ENCODE results near the gene HOXC9. TPM values are rescaled to one million over a fixed set of nuclear protein-coding genes. Genes with fewer than 3 reads are reported as not detected.
A peak's percentile ranks its signal among the peaks of the same experiment; 100 is the strongest.

The HOXC9 gene
- total and polyA plus RNA-seq, 11 donors = not detected

DNA sequence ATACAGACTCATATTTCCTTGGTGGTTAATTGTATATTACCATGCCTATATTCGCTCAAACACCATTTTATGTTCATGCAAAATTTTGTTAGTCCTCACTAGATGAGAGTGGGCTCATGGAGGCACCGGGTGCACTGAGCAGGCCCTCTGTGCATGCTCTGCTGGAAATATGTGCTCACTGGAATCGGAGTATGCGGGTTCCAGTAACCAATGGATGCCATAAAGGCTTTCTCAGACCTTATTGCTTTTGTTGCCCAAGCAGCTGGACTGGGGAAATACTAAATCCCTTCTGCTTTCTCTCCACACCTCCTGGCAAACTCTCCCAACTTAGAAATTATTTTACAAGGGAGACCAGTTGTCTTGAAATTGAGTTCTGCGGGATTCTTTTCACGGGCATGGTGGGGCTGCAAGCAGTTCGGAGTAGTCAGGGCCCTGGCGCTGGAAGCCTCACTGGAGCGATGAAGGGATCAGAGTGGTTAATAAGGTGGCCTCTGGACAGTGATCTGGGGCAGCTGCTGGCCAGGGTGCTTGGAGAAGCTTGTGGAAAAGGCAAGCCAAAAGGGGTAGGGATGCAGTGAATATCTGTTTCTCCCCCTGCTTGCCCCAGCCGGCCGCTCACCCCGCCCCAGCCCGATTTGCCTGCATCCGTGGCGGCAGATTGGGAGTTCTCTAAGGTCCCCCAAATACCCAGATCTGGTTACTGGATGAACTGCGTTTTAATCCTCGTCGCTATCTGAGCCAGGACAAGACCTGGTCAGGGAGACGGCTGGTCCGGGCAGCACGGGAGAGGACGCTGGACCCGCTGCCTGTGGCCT is 20.8 kb downstream of the HOXC9 start:
- intact Hi-C loops (cut with DNase I) = no loop called here
- ATAC-seq (no peak), DNase-seq (no peak)
- peaks cover 0 to 44% (median 22%) of the 10 kb centered on the region in 12 donors for H3K4me1 ChIP-seq
- peaks cover 34 to 98% (median 77%) of the 10 kb centered on the region in 9 donors for H3K27me3 ChIP-seq
- peak overlapping the region in 6 of 12 donors; percentile 43 to 75 (median 58) for H3K27ac ChIP-seq
- TF ChIP-seq, protein P1, sequence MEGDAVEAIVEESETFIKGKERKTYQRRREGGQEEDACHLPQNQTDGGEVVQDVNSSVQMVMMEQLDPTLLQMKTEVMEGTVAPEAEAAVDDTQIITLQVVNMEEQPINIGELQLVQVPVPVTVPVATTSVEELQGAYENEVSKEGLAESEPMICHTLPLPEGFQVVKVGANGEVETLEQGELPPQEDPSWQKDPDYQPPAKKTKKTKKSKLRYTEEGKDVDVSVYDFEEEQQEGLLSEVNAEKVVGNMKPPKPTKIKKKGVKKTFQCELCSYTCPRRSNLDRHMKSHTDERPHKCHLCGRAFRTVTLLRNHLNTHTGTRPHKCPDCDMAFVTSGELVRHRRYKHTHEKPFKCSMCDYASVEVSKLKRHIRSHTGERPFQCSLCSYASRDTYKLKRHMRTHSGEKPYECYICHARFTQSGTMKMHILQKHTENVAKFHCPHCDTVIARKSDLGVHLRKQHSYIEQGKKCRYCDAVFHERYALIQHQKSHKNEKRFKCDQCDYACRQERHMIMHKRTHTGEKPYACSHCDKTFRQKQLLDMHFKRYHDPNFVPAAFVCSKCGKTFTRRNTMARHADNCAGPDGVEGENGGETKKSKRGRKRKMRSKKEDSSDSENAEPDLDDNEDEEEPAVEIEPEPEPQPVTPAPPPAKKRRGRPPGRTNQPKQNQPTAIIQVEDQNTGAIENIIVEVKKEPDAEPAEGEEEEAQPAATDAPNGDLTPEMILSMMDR (IDR thresholded peaks at IDR 0.05) = no peak
- TF ChIP-seq POLR2A (IDR thresholded peaks at IDR 0.05) = no peak
- H3K36me3 ChIP-seq = no peaks in the 10 kb centered on the region
- no peak overlapping the region for H3K4me3 ChIP-seq
- H3K9me3 ChIP-seq = no peaks in the 10 kb centered on the region
- 61 to 71% (median 62%) methylated on average over 17 to 23 of the region's 23 CpGs for WGBS, 4 donors

DNA sequence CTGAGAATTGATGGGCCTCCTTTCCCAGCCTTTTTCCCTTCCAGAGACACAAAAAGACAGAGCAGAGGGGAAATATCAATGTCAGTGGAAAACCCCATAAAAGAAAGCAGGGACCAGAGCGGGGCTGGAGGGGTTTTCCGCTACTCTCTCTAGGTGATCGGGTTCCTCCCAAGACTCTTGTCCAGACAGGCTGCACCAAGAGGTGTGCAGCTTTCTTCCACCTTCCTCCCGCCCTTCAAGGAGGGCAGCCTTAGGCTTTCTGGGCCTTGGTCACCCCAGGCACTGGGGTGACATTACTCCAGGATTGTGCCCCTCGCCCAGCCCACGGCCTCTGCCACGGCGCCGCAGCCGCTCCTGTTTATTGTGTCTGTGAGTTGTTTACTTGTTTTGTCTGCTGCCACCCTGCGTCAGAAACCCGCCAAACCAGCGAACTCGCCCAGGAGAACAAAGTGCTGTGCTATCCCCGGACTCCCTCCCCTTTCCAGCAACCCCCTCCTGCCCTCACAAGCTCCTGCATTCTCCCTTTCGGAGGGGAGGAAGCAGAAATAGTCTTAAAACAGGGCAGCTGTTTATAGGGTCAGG is 21.6 kb downstream of the HOXC9 start:
- ATAC-seq (no peak), DNase-seq (no peak)
- Histone ChIP-seq H3K36me3 (no peaks in the 10 kb centered on the region), H3K27me3 (peaks cover 27 to 98% (median 77%) of the 10 kb centered on the region in 9 donors), H3K27ac (no peak overlapping the region), H3K4me1 (peaks cover 0 to 41% (median 21%) of the 10 kb centered on the region in 12 donors), H3K9me3 (no peaks in the 10 kb centered on the region), H3K4me3 (no peak overlapping the region)
- TF ChIP-seq POLR2A (IDR thresholded peaks at IDR 0.05) = no peak
- TF ChIP-seq, protein P1 (IDR thresholded peaks at IDR 0.05) = no peak
- WGBS, 4 donors = 53 to 75% (median 59%) methylated on average over 11 to 16 of the region's 16 CpGs
- intact Hi-C loops (cut with DNase I) = no loop called here

DNA sequence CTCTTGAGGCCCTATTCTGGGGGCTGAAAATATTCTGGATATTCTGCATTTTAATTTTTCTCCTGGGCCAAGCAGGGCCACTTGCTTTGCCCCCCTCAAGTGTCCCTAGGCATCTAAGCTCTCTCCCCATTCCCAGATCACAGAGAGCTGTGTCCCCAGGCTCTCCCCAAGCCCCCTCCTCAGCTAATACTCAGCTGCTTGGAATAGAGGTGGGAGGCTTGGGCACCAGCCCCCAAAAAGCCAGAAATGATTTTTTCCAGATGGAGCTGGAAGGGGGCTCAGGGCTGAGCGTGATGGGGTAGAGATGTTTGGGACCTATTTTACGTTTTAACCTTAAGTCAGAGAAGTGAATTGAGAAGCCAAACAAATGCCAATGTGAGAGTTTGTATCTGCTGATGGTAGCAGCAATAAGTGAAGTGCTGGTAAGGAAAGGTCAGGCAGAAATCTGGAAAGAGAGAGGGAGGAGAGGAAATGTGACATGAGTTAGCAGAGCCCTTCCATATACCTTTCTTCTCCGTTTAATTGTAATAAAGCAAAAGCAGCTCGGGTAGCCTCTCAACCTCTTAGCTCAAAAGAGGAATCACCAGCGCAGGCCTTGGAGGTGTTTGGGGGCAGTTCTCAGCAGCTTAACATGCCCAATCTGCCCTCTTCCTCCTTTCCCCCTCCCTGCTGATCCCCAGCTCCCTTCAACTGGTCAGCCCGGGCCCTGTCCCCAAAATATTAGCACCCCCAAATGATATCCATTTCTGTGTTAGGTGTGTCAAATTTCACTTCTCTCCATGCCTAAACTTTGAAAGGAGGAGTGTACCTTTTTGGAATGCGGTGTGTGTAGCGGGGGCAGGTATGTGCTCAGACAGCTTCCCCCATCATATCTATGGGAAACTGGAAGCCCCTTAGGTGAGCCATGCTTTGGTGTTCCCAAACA is 23.3 kb downstream of the HOXC9 start:
- TF ChIP-seq POLR2A (IDR thresholded peaks at IDR 0.05) = no peak
- TF ChIP-seq, protein P1 (IDR thresholded peaks at IDR 0.05) = no peak
- H3K27ac ChIP-seq = no peak overlapping the region
- H3K36me3 ChIP-seq = no peaks in the 10 kb centered on the region
- peaks cover 29 to 98% (median 77%) of the 10 kb centered on the region in 9 donors for H3K27me3 ChIP-seq
- H3K4me1 ChIP-seq = peaks cover 0 to 25% (median 9%) of the 10 kb centered on the region in 12 donors
- WGBS, 4 donors = 50 to 53% (median 52%) methylated on average over 7 to 8 of the region's 8 CpGs
- H3K9me3 ChIP-seq = no peaks in the 10 kb centered on the region
- intact Hi-C loops (cut with DNase I) = no loop called here
- ATAC-seq = no peak
- no peak for DNase-seq
- H3K4me3 ChIP-seq = no peak overlapping the region
